Ovary (tissue), 3 donors: ENCODE measurements around the gene C4orf33.

Source experiments
- CTCF ChIP-seq, 3 donors: fragments of 450-650 bp in 2 of 3; fragments of 200-600 bp in 1 of 3; IDR thresholded peaks; one replicate each; pipeline versions ENCODE4 v1.5.1 to v1.8.0; 2016 to 2022; ENCODE audit warnings: antibody characterized with exemption in 3 of 3, mild to moderate bottlenecking in 1 of 3
- POLR2A ChIP-seq: fragments of 450-650 bp; IDR thresholded peaks from one replicate; pipeline ENCODE4 v1.6.1; 2017; ENCODE audit warnings: antibody characterized with exemption, mild to moderate bottlenecking, moderate library complexity
- donor health status: DM: no; HTN: no; CAD: no.

DNA sequence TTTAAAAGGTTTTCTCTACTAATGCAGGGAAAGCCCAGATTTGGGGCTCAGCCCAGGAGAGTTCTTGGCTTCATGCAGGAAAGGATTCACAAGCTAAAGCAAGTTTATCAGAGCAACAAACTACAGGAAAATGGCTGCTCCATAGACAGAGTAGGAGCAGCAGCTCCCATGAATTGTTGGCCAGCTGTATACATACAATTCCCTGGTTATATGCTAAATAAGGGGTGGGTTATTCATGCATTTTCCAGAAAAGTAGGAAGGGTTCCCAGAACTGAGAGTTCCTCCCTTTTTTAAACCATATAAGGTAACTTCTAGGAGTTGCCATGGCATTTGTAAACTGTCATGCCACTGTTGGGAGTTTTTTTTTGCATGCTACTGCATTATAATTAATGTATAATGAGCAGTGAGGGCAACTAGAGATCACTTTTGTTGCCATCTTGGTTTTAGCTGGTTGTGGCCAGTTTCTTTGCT is 2.6 kb downstream of the C4orf33 start:
- TF ChIP-seq CTCF (IDR thresholded peaks at IDR 0.05): no peak
- TF ChIP-seq POLR2A: no peak
